Activated gamma-delta T cell treated with Interleukin-2 at 50 U/mL for 16 hours (primary cell): ENCODE measurements around the gene SNTG2.

ENCODE experiments used
- DNase-seq: peaks from one replicate; pipeline ENCODE4 v3.0.0-alpha.2; 2020

Gene SNTG2

DNA sequence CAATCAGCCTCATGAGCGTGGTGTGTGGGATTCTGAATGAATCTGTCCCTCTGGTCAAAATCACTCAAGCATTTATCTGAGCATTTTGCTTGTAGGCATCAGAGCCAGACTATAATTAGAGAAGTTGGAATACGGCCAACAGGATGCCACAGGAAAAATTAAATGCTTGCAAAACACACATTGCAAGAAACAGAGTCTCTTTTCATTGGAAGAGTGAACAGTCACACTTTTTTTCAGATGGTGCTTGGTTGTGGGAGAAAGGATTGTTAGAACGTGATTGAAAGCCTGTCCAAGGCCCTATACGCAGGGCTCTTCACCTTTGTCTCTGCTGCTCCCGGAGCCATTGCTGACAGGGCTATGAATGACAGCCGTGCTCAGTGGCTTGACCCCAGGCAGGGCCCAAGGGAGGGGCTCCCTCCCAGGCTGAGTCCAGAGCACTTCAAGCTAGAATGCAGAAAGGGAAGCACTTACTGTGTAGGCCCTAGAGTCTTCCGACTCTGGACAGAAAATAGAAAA, 59.8 kb downstream of the SNTG2 start:
- DNase-seq, result no peak

DNA sequence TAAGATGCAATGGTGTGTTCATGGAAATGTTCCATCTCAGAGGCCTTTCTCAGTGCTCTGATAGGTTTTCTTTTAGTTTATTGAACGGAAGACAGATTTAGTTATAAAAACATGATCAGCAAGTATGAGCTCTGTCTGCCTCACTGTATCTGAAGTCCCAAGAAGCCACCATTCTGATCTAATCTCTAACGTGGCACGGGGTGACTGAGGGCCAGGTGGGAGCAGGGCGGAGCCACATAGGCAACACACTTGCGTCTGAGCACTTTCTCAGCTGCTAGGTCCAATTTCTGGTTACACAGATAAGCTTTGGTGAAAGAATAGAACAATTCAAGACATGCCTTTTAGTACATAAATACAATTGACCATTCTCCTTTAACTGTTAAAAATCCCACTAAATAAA, 60.4 kb downstream of the SNTG2 start:
- DNase-seq, result no peak

DNA sequence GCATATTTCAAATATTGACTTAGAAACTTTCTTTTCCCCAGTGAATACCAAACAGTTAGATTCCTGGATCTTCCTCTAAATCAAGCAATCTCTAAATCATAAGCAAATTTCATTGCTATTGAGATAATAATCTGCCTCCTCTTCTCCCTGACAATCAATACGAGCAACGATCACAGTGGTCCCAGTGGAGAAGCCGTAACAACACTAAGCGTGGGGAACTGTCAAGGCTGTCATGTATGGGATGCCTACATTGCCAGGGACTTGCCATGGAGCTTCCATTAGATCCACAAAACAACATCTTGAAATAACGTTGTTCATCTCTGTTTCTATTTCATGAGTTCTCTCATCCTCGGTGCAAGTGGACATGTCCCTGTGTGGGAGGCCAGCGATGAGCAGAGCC, 61.3 kb downstream of the SNTG2 start:
- DNase-seq, result no peak

DNA sequence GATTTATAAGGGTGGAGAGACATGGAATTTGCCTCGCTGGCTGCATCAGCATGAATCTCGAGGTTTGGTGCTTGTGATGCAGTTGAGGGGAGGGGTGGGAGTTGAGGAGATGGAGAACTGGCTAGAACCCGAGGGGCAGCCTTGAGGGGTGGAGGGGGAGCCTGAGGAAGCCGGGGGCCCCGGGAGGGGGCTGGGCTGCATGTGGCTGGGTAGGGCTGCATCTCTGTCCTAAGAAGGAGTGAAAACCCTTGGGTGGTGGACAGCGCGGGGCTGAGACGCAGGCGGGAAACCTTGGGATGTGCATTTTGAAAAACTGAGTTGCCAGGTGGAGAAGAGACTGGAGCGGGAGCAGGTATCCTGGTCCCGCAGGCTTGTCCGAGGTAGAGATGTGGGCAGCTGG, 64.2 kb downstream of the SNTG2 start:
- no peak for DNase-seq

DNA sequence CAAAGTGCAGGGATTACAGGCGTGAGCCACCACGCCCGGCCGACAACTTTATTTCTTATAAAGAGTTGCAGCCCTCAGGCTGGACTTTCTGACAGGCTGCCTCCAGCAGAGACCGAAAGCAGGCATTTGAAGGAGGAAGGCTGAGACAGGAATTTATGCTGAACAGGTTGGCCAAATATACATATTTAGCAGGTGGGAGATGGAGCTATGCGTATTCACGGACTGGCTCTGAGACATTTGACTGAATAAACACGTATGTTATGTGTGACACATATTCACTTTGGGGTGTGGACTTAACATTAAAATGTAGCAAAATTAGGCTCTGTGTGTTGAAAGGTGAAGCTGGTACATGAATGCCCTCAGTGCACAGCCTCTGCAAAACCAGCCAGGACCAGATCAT, 65.9 kb downstream of the SNTG2 start:
- no peak for DNase-seq

DNA sequence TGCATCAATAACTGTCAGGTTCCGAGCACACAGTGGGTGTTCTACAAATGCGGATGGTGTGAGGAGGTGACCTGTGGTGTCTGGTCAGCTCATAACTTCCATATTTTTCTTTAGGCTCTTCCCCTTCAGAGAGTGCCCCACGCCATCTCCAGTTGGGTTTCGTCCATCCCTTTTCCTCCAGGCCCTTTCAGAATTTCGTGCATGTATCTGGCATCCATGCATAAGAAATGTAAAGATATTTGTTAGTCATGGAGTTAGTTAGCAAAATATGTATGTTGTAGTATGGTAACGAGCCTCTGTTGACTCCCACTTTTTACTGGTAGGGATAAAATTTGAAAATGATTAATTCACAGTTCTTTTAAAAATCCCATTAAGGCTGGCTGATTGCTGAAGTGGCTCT, 67.2 kb downstream of the SNTG2 start:
- DNase-seq, result no peak

DNA sequence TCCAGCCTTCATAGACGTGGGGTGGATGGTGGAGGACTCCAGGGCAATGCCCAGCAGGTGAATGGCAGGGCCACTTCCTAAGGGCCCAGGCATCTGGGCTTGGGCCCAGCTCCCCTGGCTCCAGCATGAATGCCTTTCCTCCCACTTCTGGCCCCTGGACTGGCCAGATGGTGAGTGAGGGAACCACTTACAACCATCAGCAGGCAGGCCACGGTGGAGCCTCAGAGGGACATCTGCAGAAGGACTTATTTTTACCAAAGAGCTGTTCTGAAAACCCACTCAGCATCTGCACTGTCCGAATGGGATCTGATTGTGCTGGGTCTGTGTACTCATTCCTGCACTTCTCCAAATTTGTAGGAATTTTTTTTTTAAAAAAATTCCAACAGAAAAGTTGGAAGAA, 69.6 kb downstream of the SNTG2 start:
- DNase-seq, result no peak

DNA sequence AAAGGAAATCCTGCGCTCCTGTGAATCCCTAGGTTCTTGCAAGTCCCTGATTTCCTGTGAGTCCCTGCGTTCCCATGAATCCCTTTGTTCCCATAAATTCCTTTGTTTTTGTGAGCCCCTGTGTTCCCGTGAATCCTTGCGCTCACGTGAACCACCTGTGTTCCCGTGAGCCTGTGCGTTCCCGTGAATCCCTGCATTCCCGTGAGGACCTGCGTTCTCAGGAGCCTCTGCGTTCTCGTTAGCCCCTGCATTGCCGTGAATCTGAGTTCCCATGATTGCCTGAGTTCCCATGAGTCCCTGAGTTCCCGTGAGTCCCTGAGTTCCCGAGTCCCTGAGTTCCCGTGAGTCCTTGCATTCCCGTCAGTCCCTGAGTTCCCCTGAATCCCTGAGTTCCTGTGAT, 71.5 kb downstream of the SNTG2 start:
- no peak for DNase-seq

DNA sequence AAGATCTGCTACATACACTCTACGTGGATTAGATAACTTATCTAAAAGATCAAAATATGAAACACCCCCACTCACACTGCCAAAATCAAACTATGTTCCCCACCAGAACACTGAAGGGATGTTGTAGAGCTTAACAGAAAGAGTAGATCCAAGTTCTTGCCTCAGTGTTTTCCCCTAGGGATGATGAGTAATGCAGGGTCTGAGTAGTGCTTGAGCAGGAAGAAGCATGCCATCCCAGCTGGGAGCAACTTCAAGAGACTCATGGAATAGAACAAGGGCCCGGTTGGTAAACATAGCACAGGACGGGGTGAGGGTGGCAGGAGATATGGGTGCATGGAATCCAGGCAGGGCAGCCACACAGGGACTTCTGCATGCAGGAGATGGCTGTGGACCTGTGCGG, 74.3 kb downstream of the SNTG2 start:
- no peak for DNase-seq

DNA sequence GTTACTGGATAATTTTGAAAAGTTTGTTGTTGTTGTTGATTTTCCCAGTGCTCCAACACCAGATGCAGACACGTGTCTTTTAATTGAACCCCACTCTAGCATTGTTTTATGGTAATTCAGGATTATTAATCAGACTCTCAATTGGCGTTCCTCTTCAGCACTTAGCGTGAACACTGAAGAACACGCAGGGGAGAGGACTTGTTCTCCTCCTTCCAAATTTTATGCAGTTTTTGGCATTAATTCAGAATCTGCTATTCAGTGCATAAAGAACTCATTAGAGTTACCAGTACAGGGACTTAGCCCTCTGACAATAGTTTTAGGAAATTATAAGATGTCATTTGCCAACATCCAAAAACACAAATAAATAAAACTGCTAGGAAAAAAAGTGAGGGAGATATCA, 75.5 kb downstream of the SNTG2 start:
- no peak for DNase-seq

DNA sequence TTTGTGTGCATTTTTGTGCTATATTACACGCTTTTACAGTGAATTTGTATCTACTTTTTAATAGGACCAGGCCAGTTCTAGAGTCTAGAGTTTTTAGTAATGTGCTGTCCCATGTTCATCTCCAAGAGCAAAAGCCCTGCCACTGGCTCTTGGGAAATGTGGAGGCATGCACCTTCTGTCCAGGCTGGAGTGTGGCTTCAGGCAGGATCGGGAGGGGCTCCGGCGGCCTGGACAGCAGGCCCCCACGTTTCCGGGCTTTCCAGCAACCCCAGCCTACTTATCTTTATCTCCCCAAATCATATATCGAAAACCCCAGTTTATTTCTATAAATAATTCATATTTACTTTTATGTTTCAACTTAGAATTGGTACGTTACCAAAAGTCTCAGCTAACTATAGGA, 78.2 kb downstream of the SNTG2 start:
- DNase-seq, result no peak

DNA sequence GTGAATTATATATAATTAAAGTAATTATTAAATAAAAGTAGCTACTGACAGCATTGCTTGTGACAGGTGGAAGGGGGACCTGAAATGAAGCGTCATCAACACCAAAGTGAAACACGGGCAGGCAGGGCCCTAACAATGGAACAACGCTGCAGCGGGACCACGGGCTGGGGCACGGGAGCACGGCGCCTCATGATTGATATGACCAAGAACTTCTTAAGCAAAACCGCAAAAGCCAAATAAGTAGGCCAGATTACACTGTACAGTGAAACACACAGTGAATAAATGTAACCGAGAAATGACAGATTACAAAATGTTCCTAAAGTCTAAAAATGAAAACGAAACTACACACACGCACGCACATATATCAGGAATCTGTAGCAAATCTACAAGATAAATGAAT, 81.4 kb downstream of the SNTG2 start:
- DNase-seq, result no peak

DNA sequence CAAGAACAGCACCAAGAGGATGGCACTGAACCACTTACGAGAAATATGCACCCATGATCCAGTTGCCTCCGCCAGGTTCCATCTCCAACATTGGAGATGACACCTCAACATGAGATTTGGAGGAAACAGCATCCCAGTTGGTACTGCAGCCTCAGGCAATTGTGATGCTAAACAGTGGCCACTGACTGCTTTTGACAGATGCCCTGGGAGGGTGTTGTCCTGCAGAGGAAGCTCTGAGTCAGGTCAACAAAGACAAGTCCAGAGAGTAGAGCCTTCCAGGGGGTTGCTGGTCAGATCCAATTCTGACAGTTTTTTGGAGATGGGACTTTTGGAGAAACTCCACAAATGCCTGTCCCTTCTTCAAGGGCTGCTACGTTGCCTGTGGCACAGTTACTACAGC, 82.4 kb downstream of the SNTG2 start:
- no peak for DNase-seq

DNA sequence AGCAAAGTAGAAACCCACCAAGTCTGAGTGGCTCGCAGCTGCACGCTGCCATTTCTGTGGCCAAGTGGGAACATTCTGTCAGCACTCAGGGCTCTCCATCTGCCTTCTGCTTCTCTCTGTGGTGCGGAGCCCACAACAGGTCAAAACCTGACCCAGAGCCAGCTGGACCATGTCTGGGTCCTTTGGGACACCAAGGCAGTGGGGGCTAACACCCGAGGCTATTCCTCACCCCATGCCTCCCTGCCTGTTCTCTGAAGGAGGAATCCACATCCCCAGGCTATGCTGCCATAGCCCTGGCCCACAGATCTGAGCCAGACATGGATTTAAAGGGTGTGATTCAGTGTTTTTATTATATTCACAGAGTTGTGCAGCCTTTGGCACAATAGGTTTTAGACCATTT, 86.4 kb downstream of the SNTG2 start:
- DNase-seq, result no peak

DNA sequence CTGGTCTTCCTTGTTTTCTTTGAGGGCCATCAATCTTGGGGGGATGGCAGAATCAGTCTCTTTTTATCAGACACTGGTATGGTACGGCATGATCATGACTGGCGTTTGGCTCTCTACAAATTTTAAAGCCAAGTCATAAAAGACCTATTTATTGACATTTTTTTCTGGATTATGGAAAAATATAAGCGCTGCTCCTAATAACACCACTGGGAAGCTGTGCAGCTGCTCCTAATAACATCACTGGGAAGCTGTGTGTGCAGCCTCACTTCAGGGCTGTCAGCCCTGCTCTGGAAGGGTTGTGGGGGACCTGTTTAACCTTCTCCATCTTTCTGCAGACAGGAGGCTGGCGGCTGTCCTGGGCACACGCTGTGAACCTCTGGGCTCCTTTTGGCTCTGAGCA, 88.9 kb downstream of the SNTG2 start:
- no peak for DNase-seq

DNA sequence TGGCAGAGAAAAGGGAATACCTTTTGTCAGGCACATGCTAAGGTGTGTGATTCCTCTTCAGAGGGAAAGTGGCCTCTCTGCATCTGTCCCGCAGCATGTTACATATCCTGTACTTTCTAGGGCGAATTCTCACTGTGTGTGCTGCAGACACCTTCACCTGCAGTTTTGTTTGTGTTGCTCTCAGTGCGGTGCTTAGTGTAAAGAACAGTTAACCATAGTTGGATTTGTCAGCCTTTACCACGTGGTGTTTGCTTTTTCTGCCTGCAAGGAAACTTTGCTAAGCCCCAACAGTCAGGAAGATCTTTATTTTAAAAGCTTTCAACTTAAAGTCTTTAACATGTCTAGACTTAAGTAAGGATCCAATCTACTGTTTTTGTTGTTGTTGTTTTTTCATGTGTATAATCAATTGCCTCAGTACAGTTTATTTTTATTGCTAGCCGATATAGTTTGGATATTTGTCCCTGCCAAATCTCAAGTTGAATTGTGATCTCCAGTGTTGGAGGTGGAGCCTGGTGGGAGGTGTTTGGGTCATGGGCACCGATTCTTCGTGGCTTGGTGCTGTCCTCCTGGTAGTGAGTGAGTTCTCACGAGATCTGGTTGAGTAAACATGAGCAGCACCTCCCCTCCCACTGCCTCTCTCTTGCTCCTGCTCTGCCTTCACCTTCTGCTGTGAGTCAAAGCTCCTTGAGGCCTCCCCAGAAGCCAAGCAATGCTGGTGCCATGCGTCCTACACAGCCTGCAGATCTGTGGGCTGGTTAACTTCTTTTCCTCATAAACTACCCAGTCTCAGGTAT, 90.6 kb downstream of the SNTG2 start:
- no peak for DNase-seq

DNA sequence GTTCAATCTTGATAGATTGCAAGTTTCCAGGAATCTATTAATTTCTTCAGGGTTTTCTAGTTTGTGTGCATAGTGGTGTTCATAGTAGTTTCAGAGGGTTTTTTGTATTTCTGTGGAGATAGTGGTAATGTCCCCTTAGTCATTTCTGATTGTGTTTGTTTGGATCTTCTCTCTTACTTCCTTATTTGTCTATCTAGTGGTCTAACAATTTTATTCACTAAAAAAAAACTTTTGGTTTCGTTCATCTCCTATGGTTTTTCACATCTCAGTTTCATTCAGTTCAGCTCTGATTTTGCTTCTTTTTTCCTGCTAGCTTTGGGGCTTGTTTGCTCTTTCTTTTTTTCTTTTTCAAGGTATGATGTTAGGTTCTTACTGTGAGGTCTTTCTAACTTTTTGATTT, 94.5 kb downstream of the SNTG2 start:
- DNase-seq, result no peak

DNA sequence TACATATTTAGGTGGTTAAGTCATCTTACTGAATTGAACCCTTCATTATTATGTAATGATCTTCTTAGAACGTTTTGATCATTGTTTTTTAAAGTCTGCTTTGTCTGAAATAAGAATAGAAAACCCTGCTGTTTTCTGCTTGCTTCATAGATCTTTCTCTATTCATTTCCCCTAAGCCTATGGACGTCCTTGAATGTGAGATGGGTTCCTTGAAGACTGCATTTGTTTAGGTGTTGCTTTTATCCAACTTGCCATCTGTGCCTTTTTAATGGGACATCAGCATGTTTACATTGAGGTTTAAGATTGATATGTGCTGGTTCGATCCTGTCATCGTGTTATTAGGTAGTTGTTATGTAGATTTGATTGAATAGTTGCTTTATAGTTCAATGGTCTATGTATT, 95.4 kb downstream of the SNTG2 start:
- no peak for DNase-seq

DNA sequence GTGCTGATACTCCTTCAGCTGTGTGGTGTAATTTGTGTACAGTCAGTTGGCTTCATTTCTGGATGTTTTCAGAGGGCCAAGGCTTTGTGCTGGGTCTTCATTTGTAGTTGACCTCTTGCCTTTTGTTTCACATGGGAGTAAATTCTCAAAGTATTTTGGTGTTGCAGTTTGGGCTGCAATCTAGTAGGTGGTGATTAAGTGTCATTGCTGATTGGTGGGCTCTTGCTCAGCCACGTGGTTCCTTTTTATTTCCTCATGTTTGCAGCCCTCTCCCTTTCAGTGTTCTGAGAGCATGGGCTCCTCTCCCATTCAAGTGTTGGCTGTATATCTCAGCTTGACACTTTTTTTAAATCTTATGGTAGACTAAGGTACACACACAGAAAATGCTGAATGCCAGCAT, 96.8 kb downstream of the SNTG2 start:
- no peak for DNase-seq

DNA sequence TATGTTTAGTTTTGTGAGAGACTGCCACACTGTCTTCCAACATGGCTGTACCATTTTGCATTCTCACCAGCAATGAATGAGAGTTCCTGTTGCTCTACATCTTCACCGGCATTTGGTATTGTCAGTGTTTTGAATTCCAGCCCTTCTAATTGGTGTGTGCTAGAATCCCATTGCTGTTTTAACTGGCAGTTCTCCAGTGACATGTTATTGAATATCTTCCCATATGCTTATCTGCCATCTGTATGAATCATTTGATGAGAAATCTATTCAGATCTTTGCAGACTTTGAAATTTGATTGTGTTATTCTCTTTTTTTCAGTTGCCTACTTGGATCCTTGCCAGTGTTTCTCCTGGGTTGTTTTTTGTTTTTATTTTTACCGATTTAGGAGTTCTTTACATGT, 99.0 kb downstream of the SNTG2 start:
- DNase-seq, result no peak

DNA sequence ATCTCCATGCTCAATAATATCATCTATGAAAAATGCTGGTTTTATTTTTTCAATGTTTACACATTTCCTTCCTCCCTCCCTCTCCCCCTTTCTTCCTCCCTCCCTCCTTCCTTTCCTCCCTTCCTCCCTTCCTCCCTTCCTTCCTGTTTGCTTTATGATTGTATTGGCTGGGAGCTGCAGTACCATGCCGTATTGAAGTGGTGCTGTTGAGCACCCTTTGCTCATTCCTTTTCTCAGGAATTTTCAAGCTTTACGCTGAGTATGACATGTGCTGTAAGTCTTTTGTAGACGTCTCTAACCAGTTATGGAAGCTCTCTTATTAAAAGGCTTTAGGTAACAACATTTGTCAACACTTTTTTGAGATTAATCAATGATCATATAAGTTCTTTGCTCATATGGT, 100.4 kb downstream of the SNTG2 start:
- DNase-seq, result no peak

DNA sequence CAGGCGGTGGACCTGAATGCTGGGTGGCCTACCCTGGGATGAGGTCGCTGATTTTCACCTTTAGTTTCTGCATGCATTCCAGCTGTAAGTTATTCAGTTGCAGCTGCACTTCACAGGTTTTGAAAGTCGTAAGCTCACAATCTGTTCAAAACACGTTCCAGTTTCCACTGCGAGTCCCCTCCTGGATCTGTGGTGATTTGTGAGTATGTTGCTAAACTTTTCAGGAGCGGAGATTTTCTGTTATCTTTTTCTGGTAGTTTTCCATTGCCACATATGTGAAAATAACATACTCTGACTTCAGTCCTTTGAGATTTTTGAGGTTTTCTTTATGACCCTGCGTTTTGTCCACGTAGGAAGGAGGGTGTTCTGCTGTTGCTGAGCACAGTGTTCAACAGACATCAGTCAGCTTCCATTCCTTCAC, 102.1 kb downstream of the SNTG2 start:
- no peak for DNase-seq

DNA sequence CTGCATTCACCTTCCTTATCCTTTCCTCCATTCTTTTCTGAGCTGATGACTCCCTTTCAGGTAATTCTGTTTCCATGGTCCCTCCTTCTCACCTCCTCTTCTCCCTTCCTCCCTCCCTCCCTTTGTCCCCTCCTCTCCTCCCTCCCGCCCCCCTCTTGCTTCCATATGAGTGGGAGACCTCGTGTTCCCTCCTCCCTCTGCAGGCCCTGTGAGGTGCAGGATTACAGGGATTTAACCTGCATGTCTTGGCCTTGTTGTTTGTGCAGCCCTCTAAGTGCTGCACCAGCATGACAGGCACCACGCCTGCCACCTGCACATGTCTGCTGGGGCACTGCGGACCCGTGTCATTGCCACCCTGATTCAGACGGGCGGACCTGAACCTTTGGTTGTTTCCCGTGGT, 103.1 kb downstream of the SNTG2 start:
- DNase-seq, result no peak

DNA sequence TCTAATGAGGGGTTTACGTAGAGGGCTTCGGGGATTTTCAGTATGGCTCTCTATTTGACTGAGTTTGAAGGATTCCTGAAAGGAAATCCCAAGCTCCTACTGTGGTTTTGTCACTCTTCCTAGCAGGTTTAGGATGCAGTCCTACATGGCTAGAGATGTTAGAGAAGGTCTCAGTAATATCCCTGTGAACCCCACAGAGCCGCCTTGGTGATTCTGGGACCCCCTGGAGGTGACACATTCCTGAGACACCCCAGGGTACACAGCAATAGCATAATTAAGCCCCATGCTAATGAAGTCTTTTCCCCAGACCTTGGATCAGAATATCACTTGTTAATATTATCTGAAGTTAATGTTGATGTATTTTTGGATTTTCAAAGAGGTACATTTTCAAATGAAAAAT, 103.8 kb downstream of the SNTG2 start:
- no peak for DNase-seq

DNA sequence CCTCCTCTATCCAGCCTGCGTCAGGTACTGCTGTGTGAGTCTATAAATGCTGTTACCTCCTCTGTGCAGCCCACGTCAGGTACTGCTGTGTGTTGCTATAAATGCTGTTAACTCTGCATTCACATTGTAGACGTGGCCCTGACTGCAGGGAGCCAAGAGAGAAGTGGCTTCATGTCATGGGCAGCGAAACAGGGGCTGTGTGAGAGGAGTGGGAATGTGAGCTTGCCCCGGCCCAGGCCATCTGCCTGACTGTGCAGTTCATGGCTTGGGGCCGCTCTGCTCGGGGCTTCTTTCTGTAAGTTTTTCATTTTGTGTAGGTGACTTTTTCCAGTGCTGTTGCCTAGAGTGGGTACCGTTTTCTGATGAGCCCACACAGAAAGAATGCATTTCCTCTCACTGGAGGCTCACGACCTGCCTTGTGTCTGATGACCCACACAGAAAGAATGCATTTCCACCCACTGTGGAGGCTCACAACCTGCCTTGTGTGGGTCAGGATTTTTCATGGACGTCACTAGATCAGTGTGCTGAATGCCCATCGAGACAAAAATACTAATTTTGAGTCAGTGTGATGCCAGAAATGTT, 104.5 kb downstream of the SNTG2 start:
- no peak for DNase-seq
